GM19035 (cell line): ENCODE measurements around the gene JMJD8.

Experiments used
- ATAC-seq: cut with Tn5 transposase; IDR thresholded peaks from one replicate; pipeline ENCODE4 v1.9.1; 2021; ENCODE audit not compliant: unreplicated experiment

Gene JMJD8, protein sequence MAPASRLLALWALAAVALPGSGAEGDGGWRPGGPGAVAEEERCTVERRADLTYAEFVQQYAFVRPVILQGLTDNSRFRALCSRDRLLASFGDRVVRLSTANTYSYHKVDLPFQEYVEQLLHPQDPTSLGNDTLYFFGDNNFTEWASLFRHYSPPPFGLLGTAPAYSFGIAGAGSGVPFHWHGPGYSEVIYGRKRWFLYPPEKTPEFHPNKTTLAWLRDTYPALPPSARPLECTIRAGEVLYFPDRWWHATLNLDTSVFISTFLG

DNA sequence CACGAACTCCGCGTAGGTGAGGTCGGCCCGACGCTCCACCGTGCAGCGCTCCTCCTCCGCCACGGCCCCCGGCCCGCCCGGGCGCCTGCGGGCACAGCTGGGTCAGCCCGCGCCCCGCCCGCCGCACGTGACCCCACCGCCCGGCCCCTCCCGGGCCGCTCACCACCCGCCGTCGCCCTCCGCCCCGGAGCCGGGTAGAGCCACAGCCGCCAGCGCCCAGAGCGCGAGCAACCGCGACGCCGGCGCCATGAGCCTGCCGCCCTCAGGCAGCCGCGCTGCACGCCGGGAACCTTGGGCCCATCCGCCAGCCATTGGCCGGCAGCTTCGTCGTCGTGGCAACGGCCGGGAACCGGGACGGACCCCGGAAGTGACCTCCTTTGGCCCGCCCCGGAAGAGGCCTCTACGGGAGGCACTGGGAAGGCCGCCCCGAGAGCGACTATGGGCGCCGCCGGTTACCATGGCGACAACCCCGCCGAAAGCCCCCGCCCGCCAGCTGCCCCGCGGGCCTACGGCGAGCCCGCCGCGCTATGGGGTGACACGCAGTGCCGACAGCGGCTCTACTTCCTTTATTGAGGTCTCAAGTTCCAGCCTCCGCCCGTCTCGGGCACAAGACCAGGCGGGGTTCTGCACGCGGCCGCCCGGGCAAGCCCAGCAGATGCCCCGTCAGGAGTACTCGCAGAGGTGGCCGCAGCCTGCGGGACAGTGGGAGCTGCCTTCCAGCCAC lies at the start of gene JMJD8:
Gene JMJD8, minus strand, starts transcription at position 264 of the 724 bp plus-strand sequence. Its CDS starts 15 bp downstream, at position 249.
- peak; percentile 57 for ATAC-seq

DNA sequence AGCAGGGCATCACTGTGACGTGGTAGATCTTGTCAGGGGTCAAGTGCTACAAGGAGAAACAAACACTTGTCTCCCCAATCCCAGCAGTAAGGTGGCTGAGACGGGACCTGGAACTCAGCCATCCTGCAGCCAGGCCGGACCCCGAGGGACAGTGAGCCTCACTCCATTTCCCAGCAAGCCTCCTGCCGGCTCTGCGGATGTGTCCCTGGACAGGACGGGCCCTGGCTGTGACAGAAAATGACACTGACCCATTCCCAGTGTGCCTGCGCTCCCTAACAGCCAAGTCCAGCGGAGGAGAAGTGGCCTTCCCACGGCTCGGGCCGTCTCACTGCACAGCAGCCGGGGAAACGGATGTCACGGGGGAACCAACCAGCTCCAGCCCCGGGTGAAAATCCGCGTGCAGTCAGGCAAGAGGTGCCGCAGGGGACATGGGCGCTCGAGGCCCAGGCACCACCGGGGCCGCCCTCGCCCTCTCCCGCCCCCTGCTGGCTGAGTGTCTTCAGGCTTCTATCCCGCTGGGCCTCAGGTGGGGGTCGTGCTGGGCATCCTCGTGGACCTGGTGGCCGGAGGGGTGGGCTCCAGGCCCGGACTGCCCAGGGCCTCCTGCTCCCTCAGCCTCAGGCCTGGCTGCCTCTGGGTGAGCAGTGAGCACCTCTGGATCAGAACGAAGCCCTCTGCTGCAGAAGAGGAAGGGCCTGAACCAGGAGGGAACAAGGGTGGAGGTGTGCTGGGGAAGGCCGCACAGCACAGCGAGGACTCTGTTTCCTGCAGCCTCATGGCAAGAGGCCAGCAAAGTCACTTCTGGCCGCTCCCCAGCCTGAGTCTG lies 49.5 kb upstream of the JMJD8 start:
- ATAC-seq: no peak

DNA sequence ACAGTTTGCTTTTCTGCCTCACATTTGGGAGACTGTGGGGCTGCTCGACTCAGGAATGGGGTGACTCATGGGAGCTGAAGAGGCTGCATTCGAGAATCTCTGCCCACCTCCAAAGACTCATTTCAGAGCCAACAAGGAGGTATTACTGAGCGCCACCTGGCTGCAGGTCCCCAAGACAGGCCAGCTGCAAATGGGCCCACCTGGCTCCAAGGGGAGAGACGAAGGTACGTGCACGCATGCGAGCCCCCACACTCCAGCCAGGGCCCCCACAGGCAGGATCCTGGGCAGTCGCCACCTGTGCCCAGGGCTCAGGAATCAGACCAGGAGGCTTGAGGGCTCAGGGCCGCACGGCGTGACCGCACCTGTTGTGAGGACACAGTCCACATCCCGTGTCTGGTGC lies 48.8 kb upstream of the JMJD8 start:
- no peak for ATAC-seq

DNA sequence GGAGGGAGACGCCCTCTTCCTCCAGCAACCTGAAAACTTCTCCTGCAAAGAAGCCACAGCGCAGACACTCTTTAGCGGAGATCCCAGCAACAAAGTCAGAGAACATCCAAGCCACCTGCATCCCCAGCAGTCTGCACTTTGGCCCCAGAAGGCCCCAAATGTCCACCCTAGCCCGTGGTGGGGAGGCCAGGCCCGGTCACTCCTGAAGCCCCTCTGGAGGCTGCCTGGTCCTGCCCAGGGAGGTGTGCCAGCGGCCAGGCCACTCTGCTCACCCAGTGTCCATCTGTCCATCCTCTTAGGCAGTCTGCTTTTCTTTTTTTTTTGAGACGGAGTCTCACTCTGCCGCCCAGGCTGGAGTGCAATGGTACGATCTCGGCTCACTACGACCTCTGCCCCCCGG lies 48.2 kb upstream of the JMJD8 start:
- no peak for ATAC-seq

DNA sequence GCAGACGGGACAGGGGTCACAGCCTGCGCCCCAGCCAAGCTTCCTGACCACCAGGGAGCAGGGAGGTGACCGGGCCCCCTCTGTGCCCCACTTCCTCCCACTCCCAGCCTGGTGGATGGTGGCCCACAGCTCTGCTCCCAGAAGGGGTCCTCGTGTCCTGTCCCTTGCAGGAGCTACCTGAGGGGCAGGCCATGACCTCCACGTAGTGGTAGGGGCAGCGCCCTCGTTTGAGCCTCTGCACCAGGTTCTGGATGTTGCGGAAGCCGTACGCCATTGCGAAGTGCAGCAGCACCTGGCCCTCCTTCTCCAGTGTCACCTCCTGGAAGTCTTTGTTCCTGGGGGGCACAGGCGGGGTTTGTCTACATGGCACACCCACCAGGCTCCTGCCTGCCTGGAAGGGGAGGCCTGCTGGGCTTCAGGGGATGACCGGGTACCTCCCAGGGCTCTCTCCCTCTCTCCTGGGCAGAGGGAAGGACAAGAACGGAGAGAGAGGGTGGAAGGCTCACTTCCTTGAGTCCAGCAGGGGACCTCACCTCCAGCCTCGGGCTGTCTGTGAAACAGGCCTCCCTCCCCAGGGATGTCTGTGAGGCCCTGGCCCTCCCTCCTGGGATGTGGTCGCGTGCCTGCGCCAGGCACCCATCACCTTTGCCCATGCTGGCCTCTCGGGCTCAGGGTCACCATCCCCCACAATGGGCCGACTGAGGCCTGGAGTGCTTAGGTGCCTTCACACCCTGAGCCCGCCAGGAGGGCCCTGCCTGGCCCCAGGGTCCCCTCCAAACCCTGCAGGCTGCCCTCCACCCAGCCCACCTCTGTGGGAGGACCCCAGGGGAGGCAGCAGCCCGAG lies 46.8 kb upstream of the JMJD8 start:
- ATAC-seq: no peak

DNA sequence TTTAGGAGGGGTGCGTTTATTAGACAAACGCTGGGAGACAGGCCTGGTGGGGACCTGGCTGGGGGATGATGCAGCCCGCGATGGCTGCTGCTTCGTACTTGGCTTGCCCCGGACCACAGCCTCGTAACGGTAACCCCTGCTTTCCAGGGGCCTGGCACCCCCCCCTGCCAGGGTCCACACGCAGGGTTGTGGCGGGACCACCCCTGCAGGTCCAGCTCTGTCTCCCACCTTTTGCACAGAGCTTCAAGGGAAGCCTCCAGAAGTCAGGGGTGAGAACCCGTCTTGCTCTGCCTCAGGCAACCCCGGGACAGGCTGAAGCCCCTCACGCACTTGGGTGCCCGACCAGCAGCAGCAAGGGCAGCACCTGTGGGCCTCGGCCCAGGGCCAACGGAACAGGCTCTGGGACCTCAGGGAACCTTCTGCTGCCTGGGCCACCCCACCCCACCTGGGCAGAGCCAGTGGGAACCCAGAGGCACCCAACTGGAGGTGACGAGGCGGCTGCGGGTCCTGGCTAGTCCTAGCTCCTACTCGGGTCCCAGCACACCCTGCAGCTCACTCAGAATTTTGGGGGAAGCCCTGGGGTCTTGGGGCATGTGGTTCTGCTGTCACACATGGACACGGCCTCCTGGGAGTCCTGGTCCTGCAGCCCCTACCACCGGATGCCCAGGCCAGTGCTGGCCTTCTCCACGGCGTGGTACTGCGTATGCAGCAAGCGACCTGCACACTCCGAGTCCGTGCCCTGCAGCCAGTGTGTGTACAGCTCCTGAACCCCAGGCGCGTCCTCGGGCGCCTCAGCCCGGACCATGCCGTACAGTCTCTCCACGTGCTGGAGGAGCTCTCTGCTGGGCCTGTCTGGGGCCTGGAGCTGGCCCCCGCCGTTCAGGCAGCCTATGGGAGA lies 45.9 kb upstream of the JMJD8 start:
- ATAC-seq: no peak

DNA sequence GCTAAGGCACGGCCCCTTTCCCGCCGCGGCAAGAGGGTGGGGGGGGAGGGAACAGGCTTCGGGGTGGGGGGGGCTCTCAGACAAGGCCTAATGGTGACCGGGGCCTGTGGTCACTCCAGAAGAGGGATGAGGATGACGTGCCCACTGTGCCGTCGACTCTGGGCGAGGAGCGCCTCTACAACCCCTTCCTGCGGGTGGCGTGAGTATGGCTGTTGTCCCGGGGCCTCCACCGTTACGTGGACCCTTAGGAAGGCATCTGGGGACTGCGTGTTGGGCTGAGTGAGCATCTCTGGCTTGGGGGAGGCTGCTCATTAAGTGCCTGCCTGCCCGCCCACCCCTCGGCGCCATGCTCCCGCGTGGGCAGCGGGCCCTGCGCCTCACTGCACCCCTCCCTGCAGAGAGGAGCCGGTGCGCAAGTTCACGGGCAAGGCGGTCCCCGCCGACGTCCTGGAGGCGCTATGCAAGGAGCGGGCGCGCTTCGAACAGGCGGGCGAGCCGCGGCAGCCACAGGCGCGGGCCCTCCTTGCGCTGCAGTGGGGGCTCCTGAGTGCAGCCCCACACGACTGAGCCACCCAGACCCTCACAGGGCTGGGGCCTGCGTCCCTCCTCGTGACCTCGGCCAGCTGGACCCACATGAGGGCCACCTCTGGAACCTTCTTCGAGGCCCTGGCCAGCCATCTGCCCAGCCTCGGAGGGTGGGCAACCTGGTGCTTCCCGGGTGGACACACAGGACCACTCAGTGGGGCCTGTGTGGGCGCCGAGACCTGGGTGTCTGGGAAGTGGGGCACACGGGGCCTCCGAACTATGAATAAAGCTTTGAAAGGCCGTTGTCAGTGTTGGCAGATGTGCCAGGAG lies 45.0 kb upstream of the JMJD8 start:
- no peak for ATAC-seq

DNA sequence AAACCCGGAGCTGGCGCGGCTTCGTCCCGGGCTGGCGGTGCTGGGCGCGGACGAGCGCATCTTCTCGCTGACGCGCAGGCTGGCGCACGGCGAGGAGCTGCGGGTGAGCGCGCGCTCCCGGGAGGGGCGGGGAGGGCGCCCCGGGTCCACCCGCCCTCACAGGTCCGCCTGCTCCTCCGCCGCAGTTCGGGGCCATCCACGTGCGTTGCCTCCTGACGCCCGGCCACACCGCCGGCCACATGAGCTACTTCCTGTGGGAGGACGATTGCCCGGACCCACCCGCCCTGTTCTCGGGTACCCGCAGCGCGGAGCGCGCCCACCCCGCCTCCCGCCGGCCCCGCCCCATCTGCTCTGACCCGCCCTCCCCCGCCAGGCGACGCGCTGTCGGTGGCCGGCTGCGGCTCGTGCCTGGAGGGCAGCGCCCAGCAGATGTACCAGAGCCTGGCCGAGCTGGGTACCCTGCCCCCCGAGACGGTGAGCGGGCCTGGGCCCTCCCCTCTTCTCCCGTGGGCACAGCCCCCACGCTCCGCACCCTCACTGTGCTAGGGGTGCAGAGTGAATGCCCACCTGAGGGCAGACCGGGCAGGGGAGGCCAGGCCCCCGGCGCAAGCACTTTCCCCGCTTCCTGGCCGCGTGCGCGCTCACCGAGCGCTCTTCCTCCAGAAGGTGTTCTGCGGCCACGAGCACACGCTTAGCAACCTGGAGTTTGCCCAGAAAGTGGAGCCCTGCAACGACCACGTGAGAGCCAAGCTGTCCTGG lies 44.2 kb upstream of the JMJD8 start:
- ATAC-seq: peak; percentile 36

DNA sequence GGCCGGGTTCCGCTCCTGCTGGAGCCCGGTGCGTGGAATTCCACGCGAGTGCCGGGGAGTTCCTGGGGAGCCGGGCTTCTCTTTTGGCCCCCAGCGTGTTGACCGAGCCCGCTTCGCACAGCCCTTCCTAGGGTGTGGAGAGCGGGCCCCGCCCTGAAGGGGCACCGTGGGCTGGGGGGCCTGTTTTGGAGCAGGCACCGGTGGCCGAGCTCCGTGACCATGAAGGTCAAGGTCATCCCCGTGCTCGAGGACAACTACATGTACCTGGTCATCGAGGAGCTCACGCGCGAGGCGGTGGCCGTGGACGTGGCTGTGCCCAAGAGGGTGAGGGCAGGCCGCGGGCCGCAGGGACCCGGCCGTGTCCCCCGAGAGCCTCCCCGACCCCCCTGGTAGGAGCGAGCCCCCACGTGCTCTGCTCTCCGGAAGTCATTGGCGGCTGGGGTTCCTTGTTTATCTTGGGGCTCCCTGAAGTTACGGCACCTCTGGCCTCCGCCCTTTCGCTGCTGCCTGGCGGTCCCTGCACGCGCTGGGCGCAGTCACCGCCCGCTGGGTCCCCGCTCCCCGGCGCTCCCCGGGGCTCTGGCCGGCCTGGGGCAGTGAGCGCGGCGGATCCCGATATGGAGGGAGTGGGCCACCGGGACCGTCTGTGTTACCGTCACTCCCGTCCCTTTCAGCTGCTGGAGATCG lies 43.3 kb upstream of the JMJD8 start:
- ATAC-seq: peak; percentile 13

DNA sequence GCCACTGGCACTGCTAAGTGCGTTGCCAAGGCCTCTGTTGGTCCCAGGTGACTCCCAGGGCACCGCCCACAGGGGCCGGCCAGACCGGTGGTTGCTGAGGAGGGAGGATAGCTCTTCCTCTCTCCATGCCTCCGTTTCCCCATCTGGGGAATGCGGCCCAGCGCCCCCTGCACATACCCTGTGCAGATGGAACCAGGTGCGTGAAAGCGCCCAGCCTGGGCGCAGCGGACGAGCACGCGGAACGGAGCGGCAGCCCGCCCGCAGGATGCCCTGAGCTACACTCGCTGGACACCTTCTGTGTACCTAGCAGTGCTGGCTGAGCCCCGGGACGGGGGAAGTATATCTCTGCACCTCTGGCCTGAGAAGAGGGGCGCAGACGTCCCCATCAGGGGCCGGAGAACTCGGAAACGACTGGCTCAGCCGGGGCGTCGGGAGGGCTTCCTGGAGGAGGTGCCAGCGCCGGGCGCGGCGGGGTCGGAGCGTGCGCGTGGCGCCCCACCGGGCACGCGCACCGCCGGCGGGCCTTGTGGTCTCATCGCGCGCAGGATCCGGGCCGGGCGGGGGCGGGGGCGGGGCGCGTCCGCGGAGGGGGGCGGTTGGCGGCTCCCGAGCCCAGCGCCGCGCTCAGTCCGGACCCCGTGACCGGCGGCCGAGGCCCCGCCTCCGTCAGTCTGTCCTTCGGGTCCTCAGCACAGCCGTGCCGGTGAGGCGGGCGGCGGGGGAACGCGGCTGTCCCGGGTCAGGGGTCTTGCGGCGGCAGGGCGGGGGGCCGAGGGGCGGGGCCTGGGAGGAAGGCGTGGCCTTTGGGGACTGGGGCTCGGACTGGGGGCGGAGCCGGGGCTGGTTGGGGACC lies 42.5 kb upstream of the JMJD8 start, which contains the start of the genes CCDC78 and HAGHL:
Gene CCDC78, minus strand, starts transcription at position 6 of the 853 bp plus-strand sequence. CDS start 76 bp downstream, outside the sequence.
Gene HAGHL, plus strand, starts transcription at position 669 of the 853 bp plus-strand sequence. CDS start 404 bp downstream, outside the sequence.
- ATAC-seq: peak; percentile 32

DNA sequence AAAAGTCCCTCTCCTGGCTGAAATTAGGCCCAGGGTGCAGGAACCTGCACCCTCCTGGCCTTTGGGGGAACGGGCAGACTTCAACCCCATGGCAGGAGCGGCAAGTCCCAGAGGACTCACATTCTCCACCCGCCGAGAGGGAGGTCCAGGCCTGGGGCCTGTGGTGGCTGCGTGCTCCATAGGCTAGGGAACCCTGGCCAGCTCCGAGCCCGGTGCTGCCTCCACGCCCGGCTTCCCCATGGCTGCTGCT lies 42.0 kb upstream of the JMJD8 start:
- no peak for ATAC-seq

DNA sequence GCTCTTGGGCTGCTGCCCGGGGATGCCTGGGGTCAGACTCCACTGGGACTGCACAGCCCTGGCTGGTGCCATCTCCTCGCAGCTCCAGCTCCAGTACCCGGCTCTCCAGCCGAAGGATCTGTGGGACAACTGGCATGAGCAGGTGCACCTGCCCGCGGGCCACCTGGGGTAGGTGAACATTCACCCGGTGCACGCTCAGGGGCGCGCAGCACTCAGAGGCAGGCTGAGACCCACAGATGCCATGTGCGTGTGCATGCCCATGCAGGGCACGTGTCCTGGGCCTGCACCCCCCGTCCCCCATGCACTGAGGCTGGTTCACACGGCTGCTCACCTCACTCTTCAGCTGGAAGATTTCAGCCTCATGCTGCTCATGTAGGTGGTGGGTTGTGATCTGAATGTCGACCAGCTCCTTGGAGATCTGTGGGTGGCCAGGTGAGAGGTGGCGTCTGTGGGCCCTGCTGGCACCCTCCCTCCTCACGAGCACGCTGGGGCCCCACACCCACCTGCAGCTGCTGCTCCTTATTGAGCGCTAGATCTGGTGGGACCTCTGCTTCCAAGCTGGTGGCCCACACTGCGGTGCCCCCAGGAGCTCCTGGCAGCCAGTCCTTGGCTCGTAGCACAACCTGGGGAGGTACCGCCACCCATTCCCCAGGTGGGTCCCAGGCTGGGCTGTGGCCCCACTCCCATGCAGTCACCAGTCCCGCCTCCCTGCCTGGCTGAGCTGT lies 41.5 kb upstream of the JMJD8 start:
- ATAC-seq: no peak

DNA sequence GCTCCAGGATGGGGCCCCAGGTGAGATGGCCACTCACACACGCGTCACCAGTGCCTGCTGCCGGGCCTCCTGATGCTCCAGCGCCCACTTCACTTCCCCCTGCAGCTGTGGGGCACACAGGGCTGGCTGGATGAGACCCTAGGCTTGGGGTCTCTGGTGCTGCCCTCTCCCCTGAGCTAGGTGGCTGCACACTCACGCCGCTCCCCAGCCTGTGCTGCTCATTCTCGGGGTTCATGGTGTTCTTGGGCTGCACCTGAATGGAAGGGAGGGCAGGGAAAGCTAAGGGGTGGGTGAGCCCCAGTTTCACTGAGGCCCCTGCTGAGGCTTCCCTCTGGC lies 40.9 kb upstream of the JMJD8 start:
- ATAC-seq: no peak

DNA sequence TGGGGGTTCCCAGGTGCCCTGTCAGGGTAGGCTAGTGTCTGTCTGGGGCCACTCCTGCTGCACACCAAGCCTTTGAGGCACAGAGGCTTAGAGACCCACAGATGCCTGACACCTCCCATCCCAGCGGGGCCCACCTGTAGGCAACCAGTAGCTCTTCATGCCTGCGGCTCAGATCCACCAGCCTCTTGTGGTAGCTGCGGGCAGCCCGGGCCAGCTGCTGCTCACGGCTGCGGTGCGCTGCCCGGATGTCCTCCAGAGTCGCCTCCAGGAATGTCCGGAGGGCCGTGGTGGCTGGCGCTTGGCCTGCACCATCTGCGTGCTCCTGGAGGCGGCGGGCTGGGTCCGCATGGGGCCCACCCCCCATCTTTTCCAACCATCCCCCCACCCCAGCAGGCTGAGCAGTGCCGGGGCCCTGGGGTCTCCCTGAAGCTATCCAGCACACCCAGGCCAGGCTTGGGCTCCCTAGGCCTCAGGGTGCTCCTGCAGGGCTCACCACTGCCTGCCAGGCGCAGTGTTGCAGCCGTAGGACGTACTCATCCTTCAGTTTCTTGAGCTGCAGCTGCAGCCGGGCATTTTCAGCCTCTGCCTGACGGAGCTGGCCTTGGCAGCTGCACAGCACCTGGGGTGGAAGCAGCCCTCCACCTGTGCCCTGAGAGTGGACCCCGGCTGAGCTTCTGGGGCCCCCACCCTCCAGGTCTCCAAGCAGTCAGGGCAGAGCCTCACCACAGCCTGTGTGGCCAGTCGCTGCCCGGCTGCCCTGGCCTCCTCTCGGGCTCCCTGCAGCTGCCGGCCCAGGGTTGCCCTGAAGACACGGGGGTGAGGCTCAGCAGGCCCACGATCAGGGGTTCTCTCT lies 40.3 kb upstream of the JMJD8 start:
- no peak for ATAC-seq

DNA sequence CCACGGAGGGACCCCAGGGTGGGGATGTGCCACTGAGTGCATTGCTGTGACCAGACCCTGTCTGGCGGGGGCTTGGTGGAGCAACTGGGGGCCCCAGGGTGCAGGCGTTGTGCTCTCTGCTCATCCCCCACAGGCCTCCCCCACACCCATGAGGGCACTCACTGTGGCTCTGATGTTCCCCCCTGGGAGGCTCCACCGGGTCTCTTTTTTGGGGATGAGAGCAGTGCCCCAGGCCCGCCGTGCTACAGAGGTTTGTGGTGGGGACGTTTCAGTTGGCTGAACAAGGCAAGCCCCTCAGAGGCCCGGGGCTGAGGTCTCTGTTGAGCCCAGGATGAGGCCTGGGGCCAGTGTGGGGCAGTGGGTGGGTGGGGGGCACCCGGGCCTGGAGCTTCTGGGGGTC lies 39.6 kb upstream of the JMJD8 start:
- no peak for ATAC-seq
